ENCODE measurements around the gene KCTD8.
"Not testable (repeated sequence)": the region's sequence is repeated elsewhere in the genome, so short reads cannot be mapped to it uniquely, and the experiment has no call there.

KCTD8 gene

DNA sequence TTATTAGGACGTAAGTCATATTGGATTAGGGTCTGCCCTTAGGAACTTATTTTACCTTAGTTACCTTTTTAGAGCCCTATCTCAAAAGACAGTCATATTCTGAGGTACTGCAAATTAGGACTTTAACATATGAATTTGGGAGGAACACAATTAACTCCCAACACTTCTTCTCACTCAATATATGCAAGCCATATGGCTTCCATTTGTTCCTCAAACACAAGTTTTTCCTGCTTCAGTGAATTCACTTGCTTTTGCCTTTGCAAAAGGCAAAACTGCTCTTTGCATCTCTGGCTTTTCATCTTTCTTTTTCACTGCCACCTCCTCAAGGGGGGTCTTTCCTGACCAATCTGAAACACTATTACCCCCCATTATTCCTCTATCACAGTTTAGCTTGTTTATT is 220.3 kb downstream of the KCTD8 start:
- Histone ChIP-seq H3K27ac (ENCODE audit: low read depth, low read length) (no peak overlapping the region), H3K4me1 (ENCODE audit: control insufficient read depth, insufficient read depth, low read length) (peaks cover 16% of the 10 kb centered on the region), H3K27me3 (ENCODE audit: control insufficient read depth, insufficient read depth, low read length) (peaks cover 23% of the 10 kb centered on the region), H3K9ac (ENCODE audit: low read depth, low read length) (no peak overlapping the region), H3K4me3 (ENCODE audit: low read depth, low read length) (no peak overlapping the region), H3K9me3 (ENCODE audit: control insufficient read depth, insufficient read depth, low read length) (no peaks in the 10 kb centered on the region), H3K36me3 (ENCODE audit: control insufficient read depth, insufficient read depth, low read length) (no peaks in the 10 kb centered on the region)

DNA sequence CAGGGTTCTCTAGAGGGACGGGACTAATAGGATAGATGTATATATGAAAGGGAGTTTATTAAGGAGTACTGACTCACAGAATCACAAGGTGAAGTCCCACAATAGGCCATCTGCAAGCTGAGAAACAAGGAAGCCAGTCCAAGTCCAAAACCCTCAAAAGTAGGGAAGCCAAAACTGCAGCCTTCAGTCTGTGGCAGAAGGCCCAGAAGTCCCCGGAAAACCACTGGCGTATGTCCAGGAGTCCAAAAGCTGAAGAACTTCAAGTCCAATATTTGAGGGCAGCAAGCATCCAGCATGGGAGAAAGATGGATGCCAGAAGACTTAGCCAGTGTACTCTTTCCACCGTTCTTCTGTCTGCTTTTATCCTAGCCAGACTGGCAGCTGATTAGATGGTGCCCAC is 227.2 kb downstream of the KCTD8 start:
- no peaks in the 10 kb centered on the region for H3K27me3 ChIP-seq (ENCODE audit: control insufficient read depth, insufficient read depth, low read length)

DNA sequence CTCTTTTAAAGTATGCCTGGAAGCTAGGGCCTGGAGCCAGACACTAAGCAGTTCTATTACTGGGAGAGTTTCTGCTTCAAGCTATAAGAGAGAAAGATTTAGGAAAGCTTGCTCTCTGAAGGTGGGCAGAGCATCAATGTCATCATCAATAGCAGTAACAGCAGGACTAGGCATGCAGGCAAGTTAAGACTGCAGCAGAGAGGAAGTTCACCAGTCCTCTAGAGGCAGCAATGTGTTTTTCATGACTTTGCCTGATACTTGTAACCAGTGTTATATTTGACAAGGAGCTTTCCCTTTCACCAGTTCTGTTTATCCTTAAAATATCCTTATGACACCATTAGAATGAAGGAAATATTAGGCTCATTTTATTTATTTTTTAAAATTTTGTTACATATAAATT is 237.9 kb downstream of the KCTD8 start:
- H3K4me3 ChIP-seq (ENCODE audit: low read depth, low read length), result no peak overlapping the region
- H3K9ac ChIP-seq (ENCODE audit: low read depth, low read length), result no peak overlapping the region
- no peaks in the 10 kb centered on the region for H3K9me3 ChIP-seq (ENCODE audit: control insufficient read depth, insufficient read depth, low read length)
- no peak overlapping the region for H3K27ac ChIP-seq (ENCODE audit: low read depth, low read length)
- no peaks in the 10 kb centered on the region for H3K27me3 ChIP-seq (ENCODE audit: control insufficient read depth, insufficient read depth, low read length)
- H3K4me1 ChIP-seq (ENCODE audit: control insufficient read depth, insufficient read depth, low read length), result no peaks in the 10 kb centered on the region
- H3K36me3 ChIP-seq (ENCODE audit: control insufficient read depth, insufficient read depth, low read length), result no peaks in the 10 kb centered on the region

More for the DNA sequence above, 227.2 kb downstream of the KCTD8 start:
- H3K36me3 ChIP-seq (ENCODE audit: control insufficient read depth, insufficient read depth, low read length), result no peaks in the 10 kb centered on the region
- H3K27ac ChIP-seq (ENCODE audit: low read depth, low read length), result no peak overlapping the region
- no peaks in the 10 kb centered on the region for H3K4me1 ChIP-seq (ENCODE audit: control insufficient read depth, insufficient read depth, low read length)
- H3K4me3 ChIP-seq (ENCODE audit: low read depth, low read length), result no peak overlapping the region
- H3K9me3 ChIP-seq (ENCODE audit: control insufficient read depth, insufficient read depth, low read length), result no peaks in the 10 kb centered on the region
- no peak overlapping the region for H3K9ac ChIP-seq (ENCODE audit: low read depth, low read length)

DNA sequence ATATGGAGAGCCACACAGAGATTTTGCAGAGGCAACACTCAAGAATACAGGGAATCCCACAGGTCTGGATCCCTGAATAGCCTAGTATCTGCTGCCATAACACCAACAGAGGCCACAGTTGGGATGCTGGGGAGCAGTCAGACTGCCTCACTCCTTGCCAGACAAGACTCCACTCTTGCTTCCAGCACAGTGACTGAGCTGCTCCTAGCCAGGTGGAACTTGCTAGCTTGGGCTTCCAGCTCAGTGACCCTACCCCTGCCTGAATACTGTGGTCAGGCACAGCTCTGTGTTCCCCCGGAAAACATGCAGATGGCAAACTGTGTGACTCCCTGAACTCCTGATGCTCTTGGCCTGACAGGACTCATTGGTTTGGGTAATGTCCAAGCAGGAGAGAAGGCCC is 251.8 kb downstream of the KCTD8 start:
- Histone ChIP-seq H3K4me1 (ENCODE audit: control insufficient read depth, insufficient read depth, low read length) (no peaks in the 10 kb centered on the region), H3K27me3 (ENCODE audit: control insufficient read depth, insufficient read depth, low read length) (no peaks in the 10 kb centered on the region), H3K4me3 (ENCODE audit: low read depth, low read length) (no peak overlapping the region), H3K9ac (ENCODE audit: low read depth, low read length) (no peak overlapping the region), H3K9me3 (ENCODE audit: control insufficient read depth, insufficient read depth, low read length) (no peaks in the 10 kb centered on the region), H3K36me3 (ENCODE audit: control insufficient read depth, insufficient read depth, low read length) (no peaks in the 10 kb centered on the region), H3K27ac (ENCODE audit: low read depth, low read length) (no peak overlapping the region)

- no peak overlapping the region for H3K27ac ChIP-seq (ENCODE audit: low read depth, low read length)
- no peaks in the 10 kb centered on the region for H3K4me1 ChIP-seq (ENCODE audit: control insufficient read depth, insufficient read depth, low read length)
- H3K9ac ChIP-seq (ENCODE audit: low read depth, low read length), result no peak overlapping the region
- no peaks in the 10 kb centered on the region for H3K36me3 ChIP-seq (ENCODE audit: control insufficient read depth, insufficient read depth, low read length)
- no peaks in the 10 kb centered on the region for H3K27me3 ChIP-seq (ENCODE audit: control insufficient read depth, insufficient read depth, low read length)
- no peaks in the 10 kb centered on the region for H3K9me3 ChIP-seq (ENCODE audit: control insufficient read depth, insufficient read depth, low read length)
- no peak overlapping the region for H3K4me3 ChIP-seq (ENCODE audit: low read depth, low read length)
Observed at GRCh38 chr4:44194365-44194764, 254.2 kb downstream of the KCTD8 start.

DNA sequence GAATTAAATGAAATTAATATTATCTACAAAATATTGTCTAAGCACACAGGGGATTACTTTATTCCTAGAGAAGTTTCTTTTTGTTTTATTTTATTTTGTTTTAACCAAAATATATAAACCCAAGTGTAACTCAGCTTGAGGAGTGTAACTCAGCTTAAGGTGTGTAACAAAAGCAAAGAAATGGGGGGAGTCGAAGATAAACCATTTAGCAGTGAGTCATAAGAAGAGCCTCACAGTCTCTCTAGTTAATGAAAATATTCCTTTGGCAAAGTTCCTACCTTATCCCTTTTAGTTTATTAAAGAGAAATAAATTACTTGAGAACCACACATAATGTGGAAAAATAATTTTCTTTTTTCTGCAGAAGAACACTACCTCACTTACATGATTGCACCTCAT is 261.8 kb downstream of the KCTD8 start:
- H3K36me3 ChIP-seq (ENCODE audit: control insufficient read depth, insufficient read depth, low read length), result no peaks in the 10 kb centered on the region
- H3K9ac ChIP-seq (ENCODE audit: low read depth, low read length), result no peak overlapping the region
- H3K27me3 ChIP-seq (ENCODE audit: control insufficient read depth, insufficient read depth, low read length), result no peaks in the 10 kb centered on the region
- H3K4me1 ChIP-seq (ENCODE audit: control insufficient read depth, insufficient read depth, low read length), result no peaks in the 10 kb centered on the region
- H3K9me3 ChIP-seq (ENCODE audit: control insufficient read depth, insufficient read depth, low read length), result no peaks in the 10 kb centered on the region
- no peak overlapping the region for H3K27ac ChIP-seq (ENCODE audit: low read depth, low read length)
- H3K4me3 ChIP-seq (ENCODE audit: low read depth, low read length), result no peak overlapping the region

DNA sequence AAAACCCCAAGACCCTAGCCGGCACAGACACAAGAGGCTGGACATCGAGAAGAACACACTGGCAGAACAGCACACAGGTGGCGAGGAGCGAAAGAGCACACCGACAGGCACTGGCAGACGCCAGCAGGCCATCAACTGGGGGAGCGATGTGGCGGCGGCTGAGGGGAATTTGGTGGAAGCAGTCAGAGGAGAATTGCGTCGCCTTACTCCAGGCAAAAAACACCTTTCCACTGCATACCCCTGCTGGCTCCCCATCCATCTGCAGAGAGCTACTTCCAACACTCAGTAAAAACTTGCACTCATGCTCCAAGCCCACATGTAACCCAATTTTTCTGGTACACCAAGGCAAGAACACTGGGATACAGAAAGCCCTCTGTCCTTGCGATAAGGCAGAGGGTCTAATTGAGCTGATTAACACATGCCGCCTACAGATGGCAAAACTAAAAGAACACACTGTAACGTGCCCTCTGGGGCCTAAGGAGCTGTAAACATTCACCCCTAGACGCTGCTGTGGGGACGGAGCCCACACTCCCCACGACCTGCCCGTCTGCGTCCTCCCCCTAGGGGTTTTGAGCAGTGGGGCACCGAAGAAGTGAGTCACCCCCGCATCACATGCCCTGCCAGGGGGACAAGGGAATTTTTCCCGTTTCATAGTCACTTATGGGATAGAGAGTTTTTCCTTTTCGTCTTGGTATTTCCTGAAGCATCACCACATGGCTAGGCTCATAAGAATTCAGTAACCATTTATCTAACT is 262.3 kb downstream of the KCTD8 start:
- H3K27ac ChIP-seq (ENCODE audit: low read depth, low read length), result no peak overlapping the region
- H3K9me3 ChIP-seq (ENCODE audit: control insufficient read depth, insufficient read depth, low read length), result no peaks in the 10 kb centered on the region
- no peaks in the 10 kb centered on the region for H3K4me1 ChIP-seq (ENCODE audit: control insufficient read depth, insufficient read depth, low read length)
- H3K36me3 ChIP-seq (ENCODE audit: control insufficient read depth, insufficient read depth, low read length), result no peaks in the 10 kb centered on the region
- no peaks in the 10 kb centered on the region for H3K27me3 ChIP-seq (ENCODE audit: control insufficient read depth, insufficient read depth, low read length)
- no peak overlapping the region for H3K4me3 ChIP-seq (ENCODE audit: low read depth, low read length)
- no peak overlapping the region for H3K9ac ChIP-seq (ENCODE audit: low read depth, low read length)

DNA sequence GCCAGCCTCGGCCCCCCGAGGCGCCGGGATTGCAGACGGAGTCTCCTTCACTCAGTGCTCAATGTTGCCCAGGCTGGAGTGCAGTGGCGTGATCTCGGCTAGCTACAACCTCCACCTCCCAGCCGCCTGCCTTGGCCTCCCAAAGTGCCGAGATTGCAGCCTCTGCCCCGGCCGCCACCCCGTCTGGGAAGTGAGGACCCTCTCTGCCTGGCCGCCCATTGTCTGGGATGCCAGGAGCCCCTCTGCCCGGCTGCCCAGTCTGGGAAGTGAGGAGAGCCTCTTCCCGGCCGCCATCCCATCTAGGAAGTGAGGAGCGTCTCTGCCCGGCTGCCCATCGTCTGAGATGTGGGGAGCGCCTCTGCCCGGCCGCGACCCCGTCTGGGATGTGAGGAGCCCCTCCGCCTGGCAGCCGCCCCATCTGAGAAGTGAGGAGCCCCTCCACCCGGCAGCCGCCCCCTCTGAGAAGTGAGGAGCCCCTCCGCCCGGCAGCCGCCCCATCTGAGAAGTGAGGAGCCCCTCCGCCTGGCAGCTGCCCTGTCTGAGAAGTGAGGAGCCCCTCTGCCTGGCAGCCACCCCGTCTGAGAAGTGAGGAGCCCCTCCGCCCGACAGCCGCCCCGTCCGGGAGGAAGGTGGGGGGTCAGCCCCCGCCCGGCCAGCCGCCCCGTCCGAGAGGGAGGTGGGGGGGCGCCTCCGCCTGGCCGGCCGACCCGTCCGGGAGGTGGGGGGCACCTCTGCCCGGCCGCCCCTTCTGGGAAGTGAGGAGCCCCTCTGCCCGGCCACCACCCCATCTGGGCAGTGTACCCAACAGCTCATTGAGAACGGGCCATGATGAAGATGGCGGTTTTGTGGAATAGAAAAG is 266.9 kb downstream of the KCTD8 start:
- H3K27me3 ChIP-seq (ENCODE audit: control insufficient read depth, insufficient read depth, low read length); H3K9ac ChIP-seq (ENCODE audit: low read depth, low read length); H3K4me3 ChIP-seq (ENCODE audit: low read depth, low read length); H3K36me3 ChIP-seq (ENCODE audit: control insufficient read depth, insufficient read depth, low read length); H3K9me3 ChIP-seq (ENCODE audit: control insufficient read depth, insufficient read depth, low read length); H3K4me1 ChIP-seq (ENCODE audit: control insufficient read depth, insufficient read depth, low read length); H3K27ac ChIP-seq (ENCODE audit: low read depth, low read length): not testable (repeated sequence)

- not testable (repeated sequence) for H3K27me3 ChIP-seq (ENCODE audit: control insufficient read depth, insufficient read depth, low read length); H3K36me3 ChIP-seq (ENCODE audit: control insufficient read depth, insufficient read depth, low read length); H3K4me1 ChIP-seq (ENCODE audit: control insufficient read depth, insufficient read depth, low read length); H3K4me3 ChIP-seq (ENCODE audit: low read depth, low read length); H3K9ac ChIP-seq (ENCODE audit: low read depth, low read length); H3K9me3 ChIP-seq (ENCODE audit: control insufficient read depth, insufficient read depth, low read length); H3K27ac ChIP-seq (ENCODE audit: low read depth, low read length)
Observed at GRCh38 chr4:44167766-44168165, 280.8 kb downstream of the KCTD8 start.

GRCh38 chr4:44165938-44166337 is 282.7 kb downstream of the KCTD8 start:
- no peaks in the 10 kb centered on the region for H3K27me3 ChIP-seq (ENCODE audit: control insufficient read depth, insufficient read depth, low read length)
- H3K4me3 ChIP-seq (ENCODE audit: low read depth, low read length), result no peak overlapping the region
- H3K4me1 ChIP-seq (ENCODE audit: control insufficient read depth, insufficient read depth, low read length), result no peaks in the 10 kb centered on the region
- peaks cover 7% of the 10 kb centered on the region for H3K9me3 ChIP-seq (ENCODE audit: control insufficient read depth, insufficient read depth, low read length)
- H3K36me3 ChIP-seq (ENCODE audit: control insufficient read depth, insufficient read depth, low read length), result no peaks in the 10 kb centered on the region
- H3K9ac ChIP-seq (ENCODE audit: low read depth, low read length), result no peak overlapping the region
- H3K27ac ChIP-seq (ENCODE audit: low read depth, low read length), result no peak overlapping the region

GRCh38 chr4:44162538-44163270 is 285.9 kb downstream of the KCTD8 start:
- no peak overlapping the region for H3K9ac ChIP-seq (ENCODE audit: low read depth, low read length)
- no peaks in the 10 kb centered on the region for H3K27me3 ChIP-seq (ENCODE audit: control insufficient read depth, insufficient read depth, low read length)
- no peaks in the 10 kb centered on the region for H3K4me1 ChIP-seq (ENCODE audit: control insufficient read depth, insufficient read depth, low read length)
- H3K9me3 ChIP-seq (ENCODE audit: control insufficient read depth, insufficient read depth, low read length), result peaks cover 7% of the 10 kb centered on the region
- H3K27ac ChIP-seq (ENCODE audit: low read depth, low read length), result peak overlapping the region; percentile 31
- H3K36me3 ChIP-seq (ENCODE audit: control insufficient read depth, insufficient read depth, low read length), result no peaks in the 10 kb centered on the region
- H3K4me3 ChIP-seq (ENCODE audit: low read depth, low read length), result no peak overlapping the region
